GM12865 (cell line): Measurements from ENCODE around the gene DCLK2.

Source experiments
- DNase-seq: peaks from one replicate; pipeline ENCODE4 v3.0.0; 2010; ENCODE audit warnings: low read depth
- H3K4me3 ChIP-seq: 2 replicates; pipeline ENCODE4 v1.5.1; 2011; ENCODE audit warnings: mild to moderate bottlenecking, low read depth, low read length, control low read depth
- CTCF ChIP-seq: IDR thresholded peaks from 2 replicates; pipeline ENCODE4 v1.5.1; 2011; ENCODE audit warnings: low read length, control low read depth, low read depth, inconsistent platforms; ENCODE audit not compliant: insufficient read depth; ENCODE audit errors: missing control alignments

Gene DCLK2

GRCh38 chr4:150089732-150090131 is 11.5 kb downstream of the DCLK2 start:
- no peak for TF ChIP-seq CTCF
- H3K4me3 ChIP-seq = no peak overlapping the region
- no peak for DNase-seq

GRCh38 chr4:150090836-150091235 is 12.6 kb downstream of the DCLK2 start:
- TF ChIP-seq CTCF = no peak
- H3K4me3 ChIP-seq = no peak overlapping the region
- DNase-seq = no peak

GRCh38 chr4:150094676-150095075 is 16.4 kb downstream of the DCLK2 start:
- no peak overlapping the region for H3K4me3 ChIP-seq
- DNase-seq = no peak
- TF ChIP-seq CTCF = no peak

GRCh38 chr4:150096625-150097024 is 18.4 kb downstream of the DCLK2 start:
- no peak for DNase-seq
- no peak for TF ChIP-seq CTCF
- H3K4me3 ChIP-seq = no peak overlapping the region

GRCh38 chr4:150098214-150098613 is 20.0 kb downstream of the DCLK2 start:
- DNase-seq = no peak
- no peak overlapping the region for H3K4me3 ChIP-seq
- no peak for TF ChIP-seq CTCF

GRCh38 chr4:150104404-150105027 is 26.3 kb downstream of the DCLK2 start:
- no peak for DNase-seq
- no peak overlapping the region for H3K4me3 ChIP-seq
- no peak for TF ChIP-seq CTCF

- TF ChIP-seq CTCF = no peak
- H3K4me3 ChIP-seq = no peak overlapping the region
- DNase-seq = no peak
Observed at GRCh38 chr4:150106886-150107285, 28.6 kb downstream of the DCLK2 start.
